GM21737 (cell line): ENCODE measurements around the gene LPP.

ENCODE experiments used
- ATAC-seq: cut with Tn5 transposase; IDR thresholded peaks from one replicate; pipeline ENCODE4 v1.9.1; 2021; ENCODE audit warnings: mild to moderate bottlenecking, moderate library complexity; ENCODE audit not compliant: unreplicated experiment

Gene LPP

GRCh38 chr3:188194332-188194731, 40.4 kb downstream of the LPP start:
- ATAC-seq: no peak

DNA sequence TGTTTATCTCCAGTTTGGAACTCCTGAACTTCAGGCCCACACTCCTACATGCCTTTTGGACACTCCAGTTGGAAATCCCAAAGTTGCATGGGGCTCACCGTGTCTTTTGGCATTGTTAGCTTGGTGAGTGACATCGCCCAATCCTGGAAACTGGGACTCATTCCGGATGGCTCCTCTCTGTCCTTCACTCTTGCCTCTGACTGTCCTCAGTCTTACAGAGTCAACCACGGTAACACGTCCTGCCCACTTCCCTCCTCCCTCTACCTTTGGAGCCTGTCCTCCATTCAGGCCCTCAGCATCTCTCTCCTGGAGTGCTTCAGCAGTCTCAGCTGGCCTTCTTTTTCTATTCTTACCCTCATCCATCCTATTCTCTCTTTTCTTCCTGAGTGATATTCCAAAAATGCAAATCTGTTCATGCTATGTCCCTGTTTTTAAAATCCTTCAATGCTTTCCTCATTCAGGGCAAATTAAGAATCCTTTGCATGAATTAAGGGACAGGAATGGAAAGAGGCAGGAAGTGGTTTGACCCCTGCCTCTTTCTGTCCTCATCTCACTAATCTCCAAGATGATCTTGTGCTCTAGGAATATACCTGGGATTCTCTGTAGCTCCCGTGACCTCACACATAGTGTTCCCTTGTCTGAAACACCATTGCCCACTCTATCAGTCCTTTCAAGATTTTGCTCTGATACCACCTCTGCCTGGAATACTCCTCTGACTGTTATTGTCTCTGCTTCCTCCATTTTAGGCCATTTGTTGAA, 42.5 kb downstream of the LPP start:
- no peak for ATAC-seq

DNA sequence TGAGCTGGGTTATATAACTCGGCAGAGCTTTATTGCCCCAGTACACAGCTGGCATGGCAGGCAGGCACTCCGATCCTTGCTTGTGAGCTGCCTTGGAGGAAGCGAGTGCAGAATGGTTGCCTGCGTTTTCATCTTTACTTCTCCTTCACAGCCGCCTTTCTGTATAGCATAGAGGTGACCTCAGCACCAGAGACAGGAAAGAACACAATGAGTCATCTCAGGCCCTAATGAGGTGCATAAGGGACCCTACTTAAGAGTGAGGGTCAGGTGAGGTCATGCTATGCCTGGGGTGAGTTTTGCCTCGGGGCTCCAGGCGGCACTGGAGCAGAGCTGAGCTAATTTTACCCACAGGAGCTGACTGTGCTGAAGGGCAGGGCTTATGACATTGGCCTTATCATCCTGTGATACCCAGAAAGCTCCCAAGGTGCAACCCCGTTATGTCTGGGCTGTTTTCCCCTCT, 43.5 kb downstream of the LPP start:
- no peak for ATAC-seq

GRCh38 chr3:188198001-188198400, 44.0 kb downstream of the LPP start:
- no peak for ATAC-seq

DNA sequence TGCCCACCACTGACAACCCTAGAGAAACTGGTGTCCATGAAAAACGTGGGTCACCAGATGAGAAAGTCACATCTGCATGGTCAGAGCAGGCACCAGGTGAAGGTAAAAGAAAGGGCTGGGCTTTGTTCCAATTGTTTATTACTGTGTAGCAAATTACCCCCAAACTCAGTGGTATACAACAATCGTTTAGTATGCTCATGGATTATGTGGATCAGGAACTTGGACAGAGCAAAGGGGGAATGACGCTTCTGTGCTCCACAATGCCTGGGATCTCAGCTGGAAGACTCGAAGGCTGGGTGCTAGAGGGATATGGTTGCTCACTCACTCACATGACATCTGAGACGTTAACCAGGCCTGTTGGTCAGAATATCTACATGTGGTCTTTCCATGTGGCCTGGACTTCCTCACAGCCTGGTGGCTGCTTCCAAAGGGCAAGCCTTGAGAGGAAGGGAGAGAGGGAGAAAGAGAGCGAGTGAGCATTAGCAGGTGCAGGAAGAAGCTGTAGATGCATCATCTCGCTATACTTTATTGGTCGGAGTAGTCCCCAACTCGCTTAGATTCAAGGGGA, 44.9 kb downstream of the LPP start:
- ATAC-seq: no peak

- no peak for ATAC-seq
Measured at GRCh38 chr3:188199386-188199785, 45.4 kb downstream of the LPP start.

DNA sequence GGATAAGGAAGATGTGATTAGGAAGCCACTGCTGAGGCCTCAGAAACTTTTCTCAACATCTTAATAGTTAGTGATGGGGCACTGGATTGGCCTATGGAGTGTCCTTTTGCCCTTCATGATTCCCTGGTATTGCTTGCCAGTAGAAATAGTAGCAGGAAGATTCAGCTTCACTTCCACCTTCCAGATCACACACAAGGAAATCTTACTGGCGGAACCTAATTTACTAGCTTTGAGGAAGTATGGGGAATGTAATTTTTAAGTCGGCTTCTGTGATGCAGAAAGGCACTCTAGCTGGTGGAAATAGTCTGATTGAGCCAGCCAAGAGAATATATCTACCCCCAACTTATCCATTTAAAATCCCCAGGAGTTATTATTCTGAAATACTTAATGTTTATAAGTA, 46.5 kb downstream of the LPP start:
- ATAC-seq: no peak

DNA sequence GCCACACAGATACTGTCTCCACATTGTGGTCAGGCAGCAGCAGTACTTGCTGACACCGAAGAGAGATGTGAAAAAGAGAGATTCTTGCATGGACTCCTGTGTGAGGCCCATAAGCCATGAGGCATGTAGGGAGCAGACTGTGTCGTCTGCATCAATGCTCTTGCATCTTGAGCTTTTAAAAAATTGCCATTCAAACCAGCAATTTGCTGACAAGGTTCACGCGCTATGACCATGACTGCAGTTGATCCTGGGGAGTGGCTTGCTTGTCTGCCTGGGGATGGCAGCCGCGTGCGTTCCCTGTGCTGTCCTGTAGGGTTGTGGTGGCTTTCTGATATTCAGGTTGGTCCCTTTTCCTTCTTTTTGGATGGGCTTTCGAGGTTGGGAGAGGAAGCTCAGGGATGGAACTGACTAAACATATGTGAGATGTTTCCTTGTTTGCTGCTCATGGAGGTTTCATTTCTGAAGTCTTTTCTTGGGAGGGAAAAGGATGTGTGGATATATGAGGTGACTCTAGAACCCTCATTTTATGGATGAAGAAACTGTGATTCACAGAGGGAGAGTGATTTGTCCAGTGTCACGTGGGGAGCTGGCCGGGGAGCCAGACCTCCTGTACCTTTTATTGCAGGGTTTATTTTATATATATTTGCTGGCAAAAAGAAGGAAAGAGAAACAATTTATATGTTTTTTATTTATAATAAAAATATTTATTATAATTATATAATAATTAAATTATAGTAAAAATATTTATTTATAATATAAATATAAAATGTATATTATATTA, 48.6 kb downstream of the LPP start:
- ATAC-seq: no peak

- ATAC-seq: no peak
Measured at GRCh38 chr3:188204526-188204925, 50.6 kb downstream of the LPP start.

DNA sequence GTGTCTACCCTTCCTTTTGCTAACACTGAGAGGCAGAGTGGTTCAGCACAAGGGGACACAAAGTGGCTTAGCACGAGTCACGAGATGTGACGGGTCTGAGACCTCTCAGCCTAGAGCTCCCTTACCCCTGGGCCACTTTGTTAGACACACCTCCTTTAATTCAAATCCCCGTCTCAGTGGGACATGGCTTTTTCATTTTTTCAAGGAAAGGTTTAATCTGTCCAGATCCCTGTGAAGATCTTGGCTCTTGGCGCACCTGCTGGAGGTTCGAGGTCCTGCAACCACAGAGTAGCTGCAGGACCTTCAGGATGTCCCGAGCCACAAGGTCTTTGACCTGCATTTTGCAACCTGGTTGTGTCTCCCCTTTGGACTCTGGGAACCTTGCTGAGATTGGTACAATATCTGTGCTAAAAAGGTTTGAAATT, 52.0 kb downstream of the LPP start:
- ATAC-seq: no peak

DNA sequence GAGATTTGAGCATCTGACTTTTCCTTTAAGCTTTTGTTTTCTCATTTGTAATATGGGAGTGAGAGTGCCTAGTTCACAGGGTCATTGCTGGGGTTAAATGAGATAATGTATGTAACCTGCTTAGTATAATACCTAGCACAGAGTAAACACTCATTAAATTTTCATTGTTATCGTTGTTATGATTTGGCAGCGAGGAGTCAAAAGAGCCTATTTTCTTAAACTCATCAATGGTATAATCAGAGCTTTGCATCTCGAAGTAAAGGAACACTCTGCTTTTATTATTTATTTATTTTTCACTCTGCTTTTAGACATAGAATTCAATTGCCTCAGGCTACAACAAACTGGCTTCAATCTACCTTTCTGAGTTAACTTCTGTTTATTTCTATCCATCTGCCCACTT, 52.8 kb downstream of the LPP start:
- no peak for ATAC-seq

GRCh38 chr3:188207941-188208515, 54.1 kb downstream of the LPP start:
- ATAC-seq: no peak

DNA sequence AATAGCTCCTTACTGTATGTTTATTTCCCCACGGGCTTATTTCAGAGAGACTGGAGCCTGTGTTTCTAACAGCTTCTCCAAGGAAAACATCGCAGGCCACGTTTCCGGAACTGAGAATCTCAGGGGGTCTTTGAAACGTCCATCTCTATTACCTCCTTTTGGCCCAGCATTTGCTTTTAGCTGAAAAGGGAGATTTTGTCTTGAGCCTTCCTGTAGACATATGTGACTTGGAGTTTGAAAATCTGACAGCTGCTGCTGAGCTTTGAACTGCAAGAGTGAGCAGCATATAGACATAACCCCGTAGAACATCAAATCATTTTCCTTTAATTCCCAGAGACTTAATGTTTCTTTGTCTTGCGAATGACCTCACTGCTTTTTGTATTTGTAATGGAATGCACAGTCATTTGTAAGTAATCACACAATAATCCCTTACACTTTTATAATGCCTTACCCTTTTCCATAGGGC, 54.6 kb downstream of the LPP start:
- no peak for ATAC-seq

GRCh38 chr3:188209034-188209433, 55.1 kb downstream of the LPP start:
- no peak for ATAC-seq

GRCh38 chr3:188209740-188210139, 55.8 kb downstream of the LPP start:
- no peak for ATAC-seq

DNA sequence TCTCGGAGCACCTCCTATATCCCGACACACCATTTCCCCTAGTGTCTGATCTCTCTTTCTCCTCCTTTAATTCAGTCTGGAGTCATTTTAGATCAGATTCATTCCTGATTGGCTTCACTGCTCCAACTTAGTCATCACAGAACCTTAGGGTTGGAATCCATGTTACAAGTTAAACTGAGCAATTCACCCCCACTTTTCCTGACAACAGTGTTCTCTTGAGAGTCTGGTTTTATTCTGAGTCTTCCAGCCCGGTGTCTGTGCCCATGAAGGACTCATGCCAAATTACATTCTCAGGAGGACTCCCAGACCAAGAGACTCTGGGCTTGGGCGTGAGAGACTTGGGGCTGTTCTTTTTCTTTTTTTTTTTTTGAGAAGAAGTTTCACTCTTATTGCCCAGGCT, 57.5 kb downstream of the LPP start:
- ATAC-seq: no peak

- no peak for ATAC-seq
Measured at GRCh38 chr3:188212308-188212969, 58.5 kb downstream of the LPP start.

DNA sequence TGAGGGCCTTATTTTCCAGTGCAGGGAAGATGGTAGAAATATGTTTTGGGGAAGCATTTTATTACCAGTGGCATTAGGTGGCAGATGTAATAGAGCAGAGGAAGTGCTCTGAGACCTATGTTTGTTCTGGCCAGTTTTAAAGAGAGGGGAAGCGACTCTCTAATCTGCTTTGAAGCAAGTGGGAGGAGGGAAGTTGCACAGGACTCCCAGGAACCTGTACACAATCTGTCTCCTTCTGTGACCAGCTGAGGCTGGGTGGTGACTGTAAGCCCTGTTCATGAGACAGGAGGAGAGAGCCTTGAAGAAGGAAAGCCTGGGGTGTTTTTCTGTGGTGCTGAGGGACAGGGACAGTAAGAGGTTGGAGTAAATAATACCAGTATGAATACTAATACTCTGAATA, 60.5 kb downstream of the LPP start:
- ATAC-seq: no peak

DNA sequence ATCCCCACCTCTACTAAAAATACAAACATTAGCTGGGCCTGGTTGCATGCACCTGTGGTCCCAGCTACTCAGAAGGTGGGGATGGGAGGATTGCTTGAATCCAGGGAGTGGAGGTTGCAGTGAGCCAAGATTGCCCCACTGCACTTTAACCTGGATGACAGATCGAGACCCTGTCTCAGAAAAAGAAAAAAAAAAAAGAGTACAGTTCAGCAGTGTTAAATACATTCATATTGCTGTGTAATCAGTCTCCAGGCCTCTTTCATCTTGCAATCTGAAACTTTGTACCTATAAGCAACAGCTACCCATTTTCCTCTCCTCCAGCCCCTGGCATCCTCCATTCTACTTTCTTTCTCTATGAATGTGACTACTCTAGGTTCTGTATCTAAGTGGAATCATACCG, 61.2 kb downstream of the LPP start:
- no peak for ATAC-seq

- ATAC-seq: no peak
Measured at GRCh38 chr3:188217011-188217463, 63.1 kb downstream of the LPP start.

- ATAC-seq: no peak
Measured at GRCh38 chr3:188217726-188218125, 63.8 kb downstream of the LPP start.
